GM18517 (cell line): ENCODE data around the gene NR2F2.

Experiments
- ATAC-seq: cut with Tn5 transposase; IDR thresholded peaks from one replicate; pipeline ENCODE4 v1.9.1; 2021; ENCODE audit warnings: mild to moderate bottlenecking, moderate library complexity; ENCODE audit not compliant: unreplicated experiment

NR2F2 gene

GRCh38 chr15:96331144-96331944, 844 bp downstream of the NR2F2 start:
- no peak for ATAC-seq

GRCh38 chr15:96331945-96332636, 1.6 kb downstream of the NR2F2 start:
- no peak for ATAC-seq

- ATAC-seq, result no peak
These were observed 2.2 kb downstream of the NR2F2 start for GRCh38 chr15:96332637-96333121.

GRCh38 chr15:96333131-96334016, 2.9 kb downstream of the NR2F2 start:
- ATAC-seq, result no peak

GRCh38 chr15:96334017-96334704, 3.7 kb downstream of the NR2F2 start:
- no peak for ATAC-seq

- no peak for ATAC-seq
These were observed 4.4 kb downstream of the NR2F2 start for GRCh38 chr15:96334705-96335410.

GRCh38 chr15:96335411-96336024, 5.0 kb downstream of the NR2F2 start:
- no peak for ATAC-seq

- ATAC-seq, result no peak
These were observed 5.7 kb downstream of the NR2F2 start for GRCh38 chr15:96336108-96336595.

GRCh38 chr15:96336596-96337364, 6.3 kb downstream of the NR2F2 start:
- ATAC-seq, result no peak

GRCh38 chr15:96337365-96338023, 7.0 kb downstream of the NR2F2 start:
- no peak for ATAC-seq

- ATAC-seq, result no peak
These were observed 7.7 kb downstream of the NR2F2 start for GRCh38 chr15:96338074-96338765.

GRCh38 chr15:96338766-96339618, 8.5 kb downstream of the NR2F2 start:
- ATAC-seq, result no peak

GRCh38 chr15:96339619-96340347, 9.3 kb downstream of the NR2F2 start:
- ATAC-seq, result no peak

GRCh38 chr15:96340348-96340597, 9.8 kb downstream of the NR2F2 start:
- no peak for ATAC-seq

GRCh38 chr15:96340598-96341512, 10.4 kb downstream of the NR2F2 start:
- no peak for ATAC-seq
